Stimulated activated naive CD8-positive, alpha-beta T cell treated with anti-CD3 and anti-CD28 coated beads, Interleukin-15, amount 100 ng/mL, for 72 hours (primary cell): ENCODE data around the gene STXBP1.
"Not testable (repeated sequence)": the region's sequence is repeated elsewhere in the genome, so short reads cannot be mapped to it uniquely, and the experiment has no call there.

Experiments used
- ATAC-seq: fragments of 150-1000 bp; cut with Tn5 transposase; 2 replicates; pipeline ENCODE4 v1.10.0; 2021; ENCODE audit warnings: mild to moderate bottlenecking, moderate library complexity
- DNase-seq, 2 donors: peaks; one replicate each; pipeline ENCODE4 v3.0.0; 2021 to 2022
- H3K27ac Mint-ChIP-seq, 2 donors: one replicate each; pipeline ENCODE4 v1.8.0; 2022; ENCODE audit warnings: mild to moderate bottlenecking in 2 of 2, mixed read lengths in 2 of 2, moderate library complexity in 2 of 2
- H3K27me3 Mint-ChIP-seq: one replicate; pipeline ENCODE4 v1.8.0; 2022; ENCODE audit warnings: mixed read lengths
- H3K4me1 Mint-ChIP-seq: one replicate; pipeline ENCODE4 v1.8.0; 2022; ENCODE audit warnings: mild to moderate bottlenecking, mixed read lengths
- H3K4me3 Mint-ChIP-seq, 2 donors: one replicate each; pipeline ENCODE4 v1.8.0; 2022; ENCODE audit warnings: mild to moderate bottlenecking in 2 of 2, mixed read lengths in 2 of 2, moderate library complexity in 1 of 2
- H3K9me3 Mint-ChIP-seq, 2 donors: one replicate each; pipeline ENCODE4 v1.8.0; 2022; ENCODE audit warnings: mixed read lengths in 2 of 2

Gene STXBP1

GRCh38 chr9:127572961-127573721 is 38.9 kb upstream of the STXBP1 start:
- no peak for ATAC-seq
- H3K27me3 Mint-ChIP-seq, result peaks cover 7% of the 10 kb centered on the region
- no peak for DNase-seq
- H3K4me1 Mint-ChIP-seq, result peaks cover 42% of the 10 kb centered on the region
- H3K9me3 Mint-ChIP-seq, result no peaks in the 10 kb centered on the region
- H3K27ac Mint-ChIP-seq, result peak overlapping the region in 1 of 2 donors; percentile 7
- no peak overlapping the region for H3K4me3 Mint-ChIP-seq

- ATAC-seq (no peak), DNase-seq (no peak)
- Mint-ChIP-seq H3K27me3 (peaks cover 7% of the 10 kb centered on the region), H3K27ac (no peak overlapping the region), H3K9me3 (no peaks in the 10 kb centered on the region), H3K4me1 (peaks cover 51% of the 10 kb centered on the region), H3K4me3 (no peak overlapping the region)
Measured at GRCh38 chr9:127574072-127574993, 37.7 kb upstream of the STXBP1 start.

- Mint-ChIP-seq H3K4me3 (no peak overlapping the region), H3K9me3 (no peaks in the 10 kb centered on the region), H3K27ac (peak overlapping the region in 1 of 2 donors; percentile 74), H3K27me3 (peaks cover 7% of the 10 kb centered on the region), H3K4me1 (peaks cover 48% of the 10 kb centered on the region)
- DNase-seq (no peak), ATAC-seq (no peak)
Measured at GRCh38 chr9:127575875-127576778, 36.0 kb upstream of the STXBP1 start.

DNA sequence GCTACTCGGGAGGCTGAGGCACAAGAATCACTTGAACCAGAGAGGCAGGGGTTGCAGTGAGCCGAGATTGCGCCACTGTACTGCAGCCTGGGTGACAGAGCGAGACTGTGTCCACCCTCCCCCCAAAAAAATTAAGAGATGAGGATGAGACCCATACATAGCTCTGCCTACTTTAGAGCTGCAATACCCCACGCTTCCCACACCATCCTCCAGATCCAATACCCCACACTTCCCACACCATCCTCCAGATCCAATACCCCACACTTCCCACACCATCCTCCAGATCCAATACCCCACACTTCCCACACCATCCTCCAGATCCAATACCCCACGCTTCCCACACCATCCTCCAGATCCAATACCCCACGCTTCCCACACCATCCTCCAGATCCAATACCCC is 34.9 kb upstream of the STXBP1 start:
- not testable (repeated sequence) for H3K27me3 Mint-ChIP-seq, H3K27ac Mint-ChIP-seq, DNase-seq, ATAC-seq, H3K4me3 Mint-ChIP-seq, H3K9me3 Mint-ChIP-seq
- peaks cover 48% of the 10 kb centered on the region for H3K4me1 Mint-ChIP-seq

DNA sequence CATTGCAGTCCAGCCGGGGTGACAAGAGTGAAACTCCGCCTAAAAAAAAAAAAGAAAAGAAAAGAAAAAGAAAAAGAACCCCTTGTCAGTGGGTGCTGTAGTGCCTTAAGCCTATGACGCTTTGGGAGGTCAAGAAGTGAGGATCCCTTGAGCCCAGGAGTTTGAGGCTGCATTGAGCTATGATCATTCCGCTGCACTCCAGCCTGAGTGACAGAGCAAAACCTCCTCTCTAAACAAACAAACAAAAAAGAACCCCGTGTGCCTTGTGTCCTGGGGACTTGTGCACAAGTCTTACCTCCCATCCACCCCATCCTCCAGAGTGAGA is 33.5 kb upstream of the STXBP1 start:
- no peak for ATAC-seq
- Mint-ChIP-seq H3K9me3 (no peaks in the 10 kb centered on the region), H3K27me3 (peaks cover 7% of the 10 kb centered on the region), H3K4me3 (peak overlapping the region; percentile 70 to 74), H3K4me1 (peaks cover 47% of the 10 kb centered on the region), H3K27ac (peak overlapping the region in 1 of 2 donors; percentile 47)
- DNase-seq, result no peak

GRCh38 chr9:127578952-127579853 is 32.9 kb upstream of the STXBP1 start:
- no peaks in the 10 kb centered on the region for H3K9me3 Mint-ChIP-seq
- DNase-seq (peak; percentile 75 to 82), ATAC-seq (peak; percentile 100)
- H3K4me3 Mint-ChIP-seq, result peak overlapping the region; percentile 70 to 74
- peaks cover 41% of the 10 kb centered on the region for H3K4me1 Mint-ChIP-seq
- H3K27ac Mint-ChIP-seq, result peak overlapping the region in 1 of 2 donors; percentile 47
- peaks cover 7% of the 10 kb centered on the region for H3K27me3 Mint-ChIP-seq

GRCh38 chr9:127580366-127580765 is 31.7 kb upstream of the STXBP1 start:
- H3K4me3 Mint-ChIP-seq, result no peak overlapping the region
- no peaks in the 10 kb centered on the region for H3K9me3 Mint-ChIP-seq
- H3K27ac Mint-ChIP-seq, result no peak overlapping the region
- ATAC-seq (no peak), DNase-seq (no peak)
- H3K27me3 Mint-ChIP-seq, result peaks cover 7% of the 10 kb centered on the region
- peaks cover 30% of the 10 kb centered on the region for H3K4me1 Mint-ChIP-seq

- H3K27ac Mint-ChIP-seq, result no peak overlapping the region
Measured at GRCh38 chr9:127580879-127581475, 31.1 kb upstream of the STXBP1 start.

GRCh38 chr9:127584474-127584805 is 27.6 kb upstream of the STXBP1 start:
- H3K4me1 Mint-ChIP-seq, result peaks cover 11% of the 10 kb centered on the region
- H3K27me3 Mint-ChIP-seq, result peaks cover 19% of the 10 kb centered on the region
- not testable (repeated sequence) for H3K27ac Mint-ChIP-seq, ATAC-seq, DNase-seq, H3K9me3 Mint-ChIP-seq, H3K4me3 Mint-ChIP-seq

More at GRCh38 chr9:127580879-127581475, 31.1 kb upstream of the STXBP1 start:
- no peak for ATAC-seq
- Mint-ChIP-seq H3K27me3 (peaks cover 5% of the 10 kb centered on the region), H3K9me3 (no peaks in the 10 kb centered on the region), H3K4me1 (peaks cover 27% of the 10 kb centered on the region), H3K4me3 (no peak overlapping the region)
- DNase-seq, result no peak

GRCh38 chr9:127585161-127585819 is 26.8 kb upstream of the STXBP1 start:
- H3K4me3 Mint-ChIP-seq, result no peak overlapping the region
- H3K9me3 Mint-ChIP-seq, result no peaks in the 10 kb centered on the region
- no peak for ATAC-seq
- DNase-seq, result no peak
- peaks cover 6% of the 10 kb centered on the region for H3K4me1 Mint-ChIP-seq
- peaks cover 22% of the 10 kb centered on the region for H3K27me3 Mint-ChIP-seq
- H3K27ac Mint-ChIP-seq, result no peak overlapping the region

GRCh38 chr9:127586096-127586495 is 26.0 kb upstream of the STXBP1 start:
- Mint-ChIP-seq H3K27me3 (peaks cover 22% of the 10 kb centered on the region), H3K4me3 (no peak overlapping the region), H3K27ac (no peak overlapping the region), H3K9me3 (no peaks in the 10 kb centered on the region), H3K4me1 (no peaks in the 10 kb centered on the region)
- DNase-seq (no peak), ATAC-seq (peak; percentile 35)

GRCh38 chr9:127586537-127586936 is 25.5 kb upstream of the STXBP1 start:
- Mint-ChIP-seq H3K4me1 (no peaks in the 10 kb centered on the region), H3K9me3 (no peaks in the 10 kb centered on the region), H3K27ac (no peak overlapping the region), H3K27me3 (peaks cover 22% of the 10 kb centered on the region), H3K4me3 (no peak overlapping the region)
- ATAC-seq, result peak; percentile 79
- DNase-seq, result peak; percentile 42 to 55

- ATAC-seq (no peak), DNase-seq (no peak)
- Mint-ChIP-seq H3K27me3 (peaks cover 22% of the 10 kb centered on the region), H3K4me1 (no peaks in the 10 kb centered on the region), H3K4me3 (no peak overlapping the region), H3K27ac (no peak overlapping the region), H3K9me3 (no peaks in the 10 kb centered on the region)
Measured at GRCh38 chr9:127587966-127588365, 24.1 kb upstream of the STXBP1 start.
